ENCODE data around the gene NFATC4. TPM values are rescaled to one million over a fixed set of nuclear protein-coding genes. Genes with fewer than 3 reads are reported as not detected.

Gene NFATC4
- total and polyA plus RNA-seq, 2 of the 4 experiments (the other 2 are of a cell fraction), result 15.6 to 35.8 TPM

GRCh38 chr14:24369907-24370687 is 2.1 kb downstream of the NFATC4 start:
- H2AK9ac ChIP-seq (replicated peaks; ENCODE audit: low read depth, low read length, poor library complexity), result no peak overlapping the region
- no peak overlapping the region for H2BK15ac ChIP-seq (ENCODE audit: low read depth, low read length)
- H4K20me1 ChIP-seq (ENCODE audit: insufficient read depth, low read length), result peaks cover 4% of the 10 kb centered on the region
- in situ Hi-C loops (cut with MboI; ENCODE audit: low sequenced_read_pairs), result loop anchor here (10.0 kb wide), 1 partner anchor 65 kb away; no protein-coding TSS in a partner anchor
- DNase-seq, result no peak
- no peak for TF ChIP-seq CTCF (conservative IDR thresholded peaks at IDR 0.05; ENCODE audit: low read depth, low read length)
- TF ChIP-seq ELK1 (IDR thresholded peaks at IDR 0.05; ENCODE audit: borderline replicate concordance, low read depth, low read length), result no peak
- no peak for TF ChIP-seq USF2 (IDR thresholded peaks at IDR 0.05; ENCODE audit: low read depth, low read length)
- TF ChIP-seq FOS (IDR thresholded peaks at IDR 0.05; ENCODE audit: low read depth, low read length), result no peak
- TF ChIP-seq SMC3 (IDR thresholded peaks at IDR 0.05; ENCODE audit: low read depth, low read length), result no peak
- TF ChIP-seq NFE2L2 (IDR thresholded peaks at IDR 0.05; ENCODE audit: low read depth, low read length), result no peak
- TF ChIP-seq MAZ (IDR thresholded peaks at IDR 0.05; ENCODE audit: borderline replicate concordance, low read depth, low read length), result no peak
- no peak for TF ChIP-seq RFX5 (IDR thresholded peaks at IDR 0.05; ENCODE audit: low read depth, low read length)
- no peak for TF ChIP-seq POLR2A (IDR thresholded peaks at IDR 0.05; ENCODE audit: low read depth, low read length)
- TF ChIP-seq CHD1 (IDR thresholded peaks at IDR 0.05; ENCODE audit: low read depth, low read length), result no peak
- no peak for TF ChIP-seq RCOR1 (IDR thresholded peaks at IDR 0.05; ENCODE audit: insufficient replicate concordance, low read length)
- TF ChIP-seq RAD21 (IDR thresholded peaks at IDR 0.05; ENCODE audit: low read length), result no peak
- H2BK5ac ChIP-seq (ENCODE audit: low read depth, low read length, poor library complexity, severe bottlenecking), result no peak overlapping the region
- H4K91ac ChIP-seq (ENCODE audit: insufficient read depth, low read depth, low read length), result no peak overlapping the region
- H2BK20ac ChIP-seq (ENCODE audit: low read depth, low read length), result no peak overlapping the region
- H4K5ac ChIP-seq (ENCODE audit: low read depth, low read length), result no peak overlapping the region
- peaks cover 10% of the 10 kb centered on the region for H3K4me1 ChIP-seq (ENCODE audit: control insufficient read depth, insufficient read depth, low read length)
- no peak overlapping the region for H3K9ac ChIP-seq (ENCODE audit: low read depth, low read length)
- peaks cover 9% of the 10 kb centered on the region for H3K9me1 ChIP-seq (ENCODE audit: insufficient read depth, low read length)
- dilution Hi-C loops (cut with HindIII; ENCODE audit: low sequenced_read_pairs, unreplicated experiment), result no loop called here
- H3K79me1 ChIP-seq (ENCODE audit: low read depth in 1 of 2, low read length in 2 of 2), result peaks cover 6 to 28% of the 10 kb centered on the region in 2 experiments; a peak in 3 of 4 replicates
- H3K36me3 ChIP-seq (ENCODE audit: control insufficient read depth, insufficient read depth, low read length), result peaks cover 43% of the 10 kb centered on the region
- POLR2A ChIA-PET (ENCODE audit: unreplicated experiment), result no interaction called here
- no peak for ATAC-seq (ENCODE audit: low read depth)
- BruUV-seq (replicated peaks), result no TSS peak
- no peak overlapping the region for H2AK5ac ChIP-seq (ENCODE audit: low read depth, low read length)
- H3K4me3 ChIP-seq (ENCODE audit: insufficient read depth, low read depth, low read length), result no peak overlapping the region
- H3K18ac ChIP-seq (ENCODE audit: low read depth, low read length), result no peak overlapping the region
- H3K9me3 ChIP-seq (ENCODE audit: control insufficient read depth, insufficient read depth, low read length), result no peaks in the 10 kb centered on the region
- H3K4ac ChIP-seq (ENCODE audit: low read depth, low read length), result no peak overlapping the region
- no peak overlapping the region for H3K27ac ChIP-seq (ENCODE audit: insufficient read depth, low read length)
- no peak overlapping the region for H2BK120ac ChIP-seq (ENCODE audit: low read depth, low read length)
- CTCF ChIA-PET, result interaction anchor here (1.1 to 1.3 kb wide), 2 partner anchors 48 to 67 kb away, joined by 3 to 4 read pairs; no protein-coding TSS in a partner anchor
- intact Hi-C loops (cut with micrococcal nuclease), result no loop called here
- no peak overlapping the region; the same call in 1 of the 2 replicates for H3K4me2 ChIP-seq (ENCODE audit: low read depth, low read length)
- H2AFZ ChIP-seq (replicated peaks; ENCODE audit: low read length, poor library complexity), result no peak overlapping the region
- H4K8ac ChIP-seq (ENCODE audit: low read depth in 2 of 2, low read length in 2 of 2), result no peak overlapping the region
- no peak overlapping the region for H3K14ac ChIP-seq (replicated peaks; ENCODE audit: low read depth, low read length)
- H3K27me3 ChIP-seq (ENCODE audit: control insufficient read depth, insufficient read depth, low read length), result no peaks in the 10 kb centered on the region
- 95% methylated on average over 8 of the region's 32 CpGs; no CpG with 5 or more reads in 1 of the 2 experiments for WGBS, 2 experiments (ENCODE audit: extremely low coverage in 2 of 2, insufficient read length in 1 of 2)
- no peak overlapping the region for H3K23ac ChIP-seq (ENCODE audit: low read depth, low read length)
- no peak overlapping the region for H3K56ac ChIP-seq (ENCODE audit: extremely low read depth, insufficient read depth, low read length)

All from IMR-90 (cell line).